HepG2 (cell line): Measurements from ENCODE around the gene SLC66A3. TPM values are rescaled to one million over a fixed set of nuclear protein-coding genes. Genes with fewer than 3 reads are reported as not detected.
A peak's percentile ranks its signal among the peaks of the same experiment; 100 is the strongest.

Experiments
- CHCHD3 ChIP-seq: sonication (generic); formaldehyde crosslinking; IDR thresholded peaks from 2 replicates; pipeline ENCODE4 v1.8.0; 2022; ENCODE audit warnings: mild to moderate bottlenecking, missing genetic modification reagents, moderate library complexity
- HNRNPLL ChIP-seq: fragments of 200-400 bp; formaldehyde crosslinking; IDR thresholded peaks from 2 replicates; pipeline ENCODE4 v1.6.1; 2017; ENCODE audit warnings: mild to moderate bottlenecking, low read depth, low read length; ENCODE audit not compliant: poor library complexity, severe bottlenecking
- KAT7 ChIP-seq: IDR thresholded peaks from 2 replicates; pipeline ENCODE4 v1.6.1; 2018; ENCODE audit warnings: borderline replicate concordance, missing compliant biosample characterization
- KAT8 ChIP-seq: IDR thresholded peaks from 2 replicates; pipeline ENCODE4 v1.6.1; 2016; ENCODE audit warnings: missing genetic modification reagents, missing compliant biosample characterization
- MED13 ChIP-seq: sonication (generic); formaldehyde crosslinking; IDR thresholded peaks from 2 replicates; pipeline ENCODE4 v1.5.0; 2020; ENCODE audit warnings: missing genetic modification reagents
- MXI1 ChIP-seq: IDR thresholded peaks from 3 replicates; pipeline ENCODE4 v1.6.1; 2012; ENCODE audit warnings: low read depth, low read length, inconsistent platforms, borderline replicate concordance
- POLR2AphosphoS5 ChIP-seq: IDR thresholded peaks from 2 replicates; pipeline ENCODE4 v1.6.1; 2012; ENCODE audit warnings: low read depth, low read length
- POLR2G ChIP-seq: fragments of 200-400 bp; formaldehyde crosslinking; IDR thresholded peaks from 2 replicates; pipeline ENCODE4 v1.6.1; 2018; ENCODE audit warnings: mild to moderate bottlenecking, low read depth, low read length, moderate library complexity
- RXRB ChIP-seq: IDR thresholded peaks from 2 replicates; pipeline ENCODE4 v1.6.1; 2016; ENCODE audit warnings: borderline replicate concordance, missing genetic modification reagents, missing compliant biosample characterization
- TEAD3 ChIP-seq: optimal IDR thresholded peaks from 2 replicates; pipeline ENCODE3; 2016; ENCODE audit warnings: borderline replicate concordance
- ZNF232 ChIP-seq: sonication (generic); formaldehyde crosslinking; IDR thresholded peaks from 2 replicates; pipeline ENCODE4 v1.4.0; 2020; ENCODE audit warnings: missing genetic modification reagents, borderline replicate concordance
- ZNF331 ChIP-seq: sonication (generic); formaldehyde crosslinking; IDR thresholded peaks from 2 replicates; pipeline ENCODE4 v1.4.0; 2020; ENCODE audit warnings: missing genetic modification reagents
- ZNF33A ChIP-seq: sonication (generic); formaldehyde crosslinking; IDR thresholded peaks from 2 replicates; pipeline ENCODE4 v1.5.1; 2020; ENCODE audit warnings: missing genetic modification reagents, mild to moderate bottlenecking, moderate library complexity, borderline replicate concordance
- ZNF607 ChIP-seq: sonication (generic); formaldehyde crosslinking; IDR thresholded peaks from 2 replicates; pipeline ENCODE4 v1.5.1; 2020; ENCODE audit warnings: missing genetic modification reagents, mild to moderate bottlenecking, borderline replicate concordance
- ZNF619 ChIP-seq: sonication (generic); formaldehyde crosslinking; IDR thresholded peaks from 2 replicates; pipeline ENCODE4 v1.4.0; 2020; ENCODE audit warnings: mild to moderate bottlenecking, missing genetic modification reagents
- ZNF747 ChIP-seq: sonication (generic); formaldehyde crosslinking; IDR thresholded peaks from 2 replicates; pipeline ENCODE4 v1.8.1; 2023; ENCODE audit warnings: missing genetic modification reagents, mild to moderate bottlenecking, borderline replicate concordance
- ZNF75D ChIP-seq: sonication (generic); formaldehyde crosslinking; IDR thresholded peaks from 2 replicates; pipeline ENCODE4 v1.8.1; 2023; ENCODE audit warnings: missing genetic modification reagents, mild to moderate bottlenecking, borderline replicate concordance
- ZNF777 ChIP-seq: sonication (generic); formaldehyde crosslinking; IDR thresholded peaks from 2 replicates; pipeline ENCODE4 v1.4.0; 2020; ENCODE audit warnings: missing genetic modification reagents
- ZSCAN21 ChIP-seq: sonication (generic); formaldehyde crosslinking; IDR thresholded peaks from 2 replicates; pipeline ENCODE4 v1.8.0; 2022; ENCODE audit warnings: mild to moderate bottlenecking, missing genetic modification reagents, moderate library complexity, borderline replicate concordance
- ZSCAN29 ChIP-seq: sonication (generic); formaldehyde crosslinking; conservative IDR thresholded peaks from 2 replicates; pipeline ENCODE4 v1.4.0; 2020; ENCODE audit warnings: mild to moderate bottlenecking, missing genetic modification reagents
- polyA plus RNA-seq, 8 experiments: library from polyadenylated mRNA; depleted of rRNA in 3 of 8; stranded (reverse) in 7 of 8; unstranded in 1 of 8; fragments of >200 nt; fragmentation: Illumina TruSeq in 4 of 8; extraction: Trizol in 4 of 8; gene quantifications; 2 replicates each; pipeline versions ENCODE4 v1.2.1 to v1.2.3, GENCODE V29; 2011 to 2016; ENCODE audit warnings: low read depth in 4 of 8, missing spikeins in 1 of 8, mixed read lengths in 1 of 8; ENCODE audit not compliant: insufficient read depth in 1 of 8
- total RNA-seq, 5 experiments: library from RNA; depleted of rRNA; stranded (reverse); fragments of >200 nt; fragmentation: Illumina TruSeq; extraction: Trizol; gene quantifications; 2 replicates each; pipeline ENCODE4 v1.2.3, GENCODE V29; 2016; ENCODE audit warnings: low read depth in 1 of 5
- TF ChIP-seq, protein P1 (sequence below): sonication (generic); formaldehyde crosslinking; IDR thresholded peaks from 2 replicates; pipeline ENCODE4 v1.4.0; 2020; ENCODE audit warnings: missing genetic modification reagents
- TF ChIP-seq, protein P2 (sequence below): sonication (generic); formaldehyde crosslinking; IDR thresholded peaks from 2 replicates; pipeline ENCODE4 v1.8.1; 2022; ENCODE audit warnings: mild to moderate bottlenecking, missing genetic modification reagents
- TF ChIP-seq, protein P3 (sequence below): sonication (generic); formaldehyde crosslinking; IDR thresholded peaks from 2 replicates; pipeline ENCODE4 v1.4.0; 2020; ENCODE audit warnings: missing genetic modification reagents, mild to moderate bottlenecking, borderline replicate concordance
- TF ChIP-seq, protein P4 (sequence below): sonication (generic); formaldehyde crosslinking; IDR thresholded peaks from 2 replicates; pipeline ENCODE4 v1.8.1; 2023; ENCODE audit warnings: mild to moderate bottlenecking, moderate library complexity, missing genetic modification reagents

The SLC66A3 gene
- total and polyA plus RNA-seq, 2 of the 13 experiments (the other 11 are each of a cell fraction or from before 2014, with no cell fraction given): 2.2 to 3.7 TPM

DNA sequence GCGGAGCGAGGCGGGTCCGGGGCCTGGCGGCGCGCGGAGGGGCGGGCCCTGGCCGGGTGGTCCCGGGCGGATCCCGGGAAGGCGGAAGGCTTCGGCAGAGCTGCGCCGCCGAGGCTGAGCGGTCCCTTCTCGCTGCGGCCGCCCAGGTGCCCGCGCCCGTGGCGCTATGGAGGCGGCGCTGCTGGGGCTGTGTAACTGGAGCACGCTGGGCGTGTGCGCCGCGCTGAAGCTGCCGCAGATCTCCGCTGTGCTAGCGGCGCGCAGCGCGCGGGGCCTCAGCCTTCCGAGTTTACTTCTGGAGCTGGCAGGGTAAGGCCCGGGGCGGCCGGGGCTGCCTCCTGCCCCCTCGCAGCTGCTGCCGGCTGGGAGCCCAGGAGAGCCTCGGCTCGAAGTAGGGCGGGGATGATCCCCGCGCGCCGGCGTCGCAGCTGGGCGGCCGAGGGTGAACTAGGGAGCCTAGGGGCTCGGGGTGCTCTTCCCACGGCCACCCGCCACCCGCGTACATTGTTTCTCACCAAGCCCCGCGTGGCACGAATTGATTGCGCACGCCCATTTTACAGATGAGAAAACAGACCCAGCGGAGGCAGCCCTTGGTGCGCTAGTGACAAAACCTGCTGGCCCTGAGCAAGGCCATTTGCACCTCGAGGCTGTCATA, at the start of gene SLC66A3 (continued):
- 0 out of 2 replicates have a peak, but pooled peaks have one; percentile 26 for TF ChIP-seq CHCHD3 (CRISPR knock-in tag)
- TF ChIP-seq ZNF33A (CRISPR knock-in tag): 0 out of 2 replicates have a peak, but pooled peaks have one; percentile 78
- TF ChIP-seq, protein P1, sequence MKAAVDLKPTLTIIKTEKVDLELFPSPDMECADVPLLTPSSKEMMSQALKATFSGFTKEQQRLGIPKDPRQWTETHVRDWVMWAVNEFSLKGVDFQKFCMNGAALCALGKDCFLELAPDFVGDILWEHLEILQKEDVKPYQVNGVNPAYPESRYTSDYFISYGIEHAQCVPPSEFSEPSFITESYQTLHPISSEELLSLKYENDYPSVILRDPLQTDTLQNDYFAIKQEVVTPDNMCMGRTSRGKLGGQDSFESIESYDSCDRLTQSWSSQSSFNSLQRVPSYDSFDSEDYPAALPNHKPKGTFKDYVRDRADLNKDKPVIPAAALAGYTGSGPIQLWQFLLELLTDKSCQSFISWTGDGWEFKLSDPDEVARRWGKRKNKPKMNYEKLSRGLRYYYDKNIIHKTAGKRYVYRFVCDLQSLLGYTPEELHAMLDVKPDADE (CRISPR knock-in tag): no peak
- no peak for TF ChIP-seq ZSCAN29 (CRISPR knock-in tag)
- peak; percentile 71; the same call in 1 of the 2 replicates for TF ChIP-seq ZNF607 (CRISPR knock-in tag)
- TF ChIP-seq ZNF331 (CRISPR knock-in tag): peak; percentile 77
- TF ChIP-seq MXI1: peak; percentile 75; the same call in 1 of the 3 replicates
- TF ChIP-seq, protein P2, sequence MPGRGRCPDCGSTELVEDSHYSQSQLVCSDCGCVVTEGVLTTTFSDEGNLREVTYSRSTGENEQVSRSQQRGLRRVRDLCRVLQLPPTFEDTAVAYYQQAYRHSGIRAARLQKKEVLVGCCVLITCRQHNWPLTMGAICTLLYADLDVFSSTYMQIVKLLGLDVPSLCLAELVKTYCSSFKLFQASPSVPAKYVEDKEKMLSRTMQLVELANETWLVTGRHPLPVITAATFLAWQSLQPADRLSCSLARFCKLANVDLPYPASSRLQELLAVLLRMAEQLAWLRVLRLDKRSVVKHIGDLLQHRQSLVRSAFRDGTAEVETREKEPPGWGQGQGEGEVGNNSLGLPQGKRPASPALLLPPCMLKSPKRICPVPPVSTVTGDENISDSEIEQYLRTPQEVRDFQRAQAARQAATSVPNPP (CRISPR knock-in tag): peak; percentile 33; the same call in 1 of the 2 replicates
- TF ChIP-seq ZNF75D (CRISPR knock-in tag): no peak
- peak; percentile 68; the same call in 1 of the 2 replicates for TF ChIP-seq ZNF232 (CRISPR knock-in tag)
- peak; percentile 45; the same call in 1 of the 2 replicates for TF ChIP-seq KAT7
- peak; percentile 85; the same call in 1 of the 2 replicates for TF ChIP-seq ZNF747 (CRISPR knock-in tag)
- TF ChIP-seq MED13 (CRISPR knock-in tag): peak; percentile 67
- TF ChIP-seq HNRNPLL: peak; percentile 93
- 0 out of 2 replicates have a peak, but pooled peaks have one; percentile 22 for TF ChIP-seq RXRB (CRISPR knock-in tag)
- peak; percentile 49; the same call in 1 of the 2 replicates for TF ChIP-seq POLR2G
- TF ChIP-seq, protein P3, sequence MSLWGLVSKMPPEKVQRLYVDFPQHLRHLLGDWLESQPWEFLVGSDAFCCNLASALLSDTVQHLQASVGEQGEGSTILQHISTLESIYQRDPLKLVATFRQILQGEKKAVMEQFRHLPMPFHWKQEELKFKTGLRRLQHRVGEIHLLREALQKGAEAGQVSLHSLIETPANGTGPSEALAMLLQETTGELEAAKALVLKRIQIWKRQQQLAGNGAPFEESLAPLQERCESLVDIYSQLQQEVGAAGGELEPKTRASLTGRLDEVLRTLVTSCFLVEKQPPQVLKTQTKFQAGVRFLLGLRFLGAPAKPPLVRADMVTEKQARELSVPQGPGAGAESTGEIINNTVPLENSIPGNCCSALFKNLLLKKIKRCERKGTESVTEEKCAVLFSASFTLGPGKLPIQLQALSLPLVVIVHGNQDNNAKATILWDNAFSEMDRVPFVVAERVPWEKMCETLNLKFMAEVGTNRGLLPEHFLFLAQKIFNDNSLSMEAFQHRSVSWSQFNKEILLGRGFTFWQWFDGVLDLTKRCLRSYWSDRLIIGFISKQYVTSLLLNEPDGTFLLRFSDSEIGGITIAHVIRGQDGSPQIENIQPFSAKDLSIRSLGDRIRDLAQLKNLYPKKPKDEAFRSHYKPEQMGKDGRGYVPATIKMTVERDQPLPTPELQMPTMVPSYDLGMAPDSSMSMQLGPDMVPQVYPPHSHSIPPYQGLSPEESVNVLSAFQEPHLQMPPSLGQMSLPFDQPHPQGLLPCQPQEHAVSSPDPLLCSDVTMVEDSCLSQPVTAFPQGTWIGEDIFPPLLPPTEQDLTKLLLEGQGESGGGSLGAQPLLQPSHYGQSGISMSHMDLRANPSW (CRISPR knock-in tag): 0 out of 2 replicates have a peak, but pooled peaks have one; percentile 65
- peak; percentile 18 for TF ChIP-seq TEAD3 (CRISPR knock-in tag)
- peak; percentile 70; the same call in 1 of the 2 replicates for TF ChIP-seq KAT8
- 0 out of 2 replicates have a peak, but pooled peaks have one; percentile 38 for TF ChIP-seq POLR2AphosphoS5
- TF ChIP-seq ZNF777: peak; percentile 45; the same call in 1 of the 2 replicates
- TF ChIP-seq, protein P4, sequence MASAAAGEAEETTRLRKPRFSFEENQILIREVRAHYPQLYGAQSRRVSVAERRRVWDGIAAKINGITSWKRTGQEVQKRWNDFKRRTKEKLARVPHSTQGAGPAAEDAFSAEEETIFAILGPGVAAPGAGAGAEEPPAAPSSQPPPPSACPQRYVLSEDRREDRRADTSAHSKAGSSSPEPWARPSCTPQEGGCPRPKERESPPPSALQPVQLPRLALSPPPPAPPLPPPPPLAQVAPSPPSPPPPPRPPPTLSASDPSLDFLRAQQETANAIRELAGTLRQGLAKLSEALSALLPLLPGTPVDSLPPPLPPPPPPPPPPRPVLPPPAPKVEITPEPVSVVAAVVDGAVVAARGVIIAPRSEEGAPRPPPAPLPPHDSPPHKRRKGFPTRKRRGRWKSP (CRISPR knock-in tag): peak; percentile 100
- TF ChIP-seq ZSCAN21 (CRISPR knock-in tag): peak; percentile 31; the same call in 1 of the 2 replicates
- TF ChIP-seq ZNF619 (CRISPR knock-in tag): peak; percentile 79; the same call in 1 of the 2 replicates
